GM10266 (cell line): ENCODE results near the gene RNF138.
"Not testable (repeated sequence)": the region's sequence is repeated elsewhere in the genome, so short reads cannot be mapped to it uniquely, and the experiment has no call there.

Experiments
- DNase-seq: peaks from one replicate; pipeline ENCODE4 v3.0.0; 2012; ENCODE audit errors: extremely low spot score
- TF ChIP-seq, protein P1 (sequence below): IDR thresholded peaks from 2 replicates; pipeline ENCODE4 v1.5.1; 2012; ENCODE audit warnings: mild to moderate bottlenecking, low read depth; ENCODE audit not compliant: control insufficient read depth, insufficient read depth; ENCODE audit errors: missing control alignments

Gene RNF138

DNA sequence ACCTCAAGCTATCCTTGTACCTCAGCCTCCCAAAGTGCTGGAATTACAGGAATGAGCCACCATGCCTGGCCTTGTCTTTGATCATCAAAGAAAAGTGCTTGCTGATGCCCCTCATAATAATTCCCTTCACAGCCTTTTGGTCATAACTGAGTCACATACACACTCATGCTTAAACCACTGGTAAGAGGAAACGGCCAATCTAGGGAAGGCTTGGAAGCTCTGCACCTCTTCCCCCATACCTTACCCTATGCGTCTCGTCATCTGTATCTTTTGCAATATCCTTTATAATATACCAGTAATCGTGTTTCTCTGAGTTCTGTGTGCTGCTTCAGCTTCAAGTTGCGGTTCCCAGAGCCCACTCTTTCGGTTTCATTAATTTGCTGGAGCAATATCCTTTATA lies 4.8 kb upstream of the RNF138 start:
- DNase-seq, result no peak
- TF ChIP-seq, protein P1, sequence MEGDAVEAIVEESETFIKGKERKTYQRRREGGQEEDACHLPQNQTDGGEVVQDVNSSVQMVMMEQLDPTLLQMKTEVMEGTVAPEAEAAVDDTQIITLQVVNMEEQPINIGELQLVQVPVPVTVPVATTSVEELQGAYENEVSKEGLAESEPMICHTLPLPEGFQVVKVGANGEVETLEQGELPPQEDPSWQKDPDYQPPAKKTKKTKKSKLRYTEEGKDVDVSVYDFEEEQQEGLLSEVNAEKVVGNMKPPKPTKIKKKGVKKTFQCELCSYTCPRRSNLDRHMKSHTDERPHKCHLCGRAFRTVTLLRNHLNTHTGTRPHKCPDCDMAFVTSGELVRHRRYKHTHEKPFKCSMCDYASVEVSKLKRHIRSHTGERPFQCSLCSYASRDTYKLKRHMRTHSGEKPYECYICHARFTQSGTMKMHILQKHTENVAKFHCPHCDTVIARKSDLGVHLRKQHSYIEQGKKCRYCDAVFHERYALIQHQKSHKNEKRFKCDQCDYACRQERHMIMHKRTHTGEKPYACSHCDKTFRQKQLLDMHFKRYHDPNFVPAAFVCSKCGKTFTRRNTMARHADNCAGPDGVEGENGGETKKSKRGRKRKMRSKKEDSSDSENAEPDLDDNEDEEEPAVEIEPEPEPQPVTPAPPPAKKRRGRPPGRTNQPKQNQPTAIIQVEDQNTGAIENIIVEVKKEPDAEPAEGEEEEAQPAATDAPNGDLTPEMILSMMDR, result no peak

DNA sequence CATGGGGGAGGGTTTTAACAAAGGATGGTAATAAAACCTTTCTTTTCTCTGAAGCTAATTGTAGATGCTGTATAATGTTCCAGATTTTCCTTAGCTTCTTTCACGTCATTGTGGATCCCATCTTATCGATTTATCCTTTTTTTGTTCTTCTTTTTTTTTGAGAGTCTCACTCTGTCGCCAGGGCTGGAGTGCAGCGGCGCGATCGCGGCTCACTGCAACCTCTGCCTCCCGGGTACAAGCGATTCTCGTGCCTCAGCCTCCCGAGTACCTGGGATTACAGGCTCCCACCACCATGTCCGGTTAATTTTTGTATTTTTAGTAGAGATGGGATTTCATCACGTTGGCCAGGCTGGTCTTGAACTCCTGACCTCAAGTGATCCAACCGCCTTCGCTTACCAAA lies 843 bp upstream of the RNF138 start:
- not testable (repeated sequence) for DNase-seq

DNA sequence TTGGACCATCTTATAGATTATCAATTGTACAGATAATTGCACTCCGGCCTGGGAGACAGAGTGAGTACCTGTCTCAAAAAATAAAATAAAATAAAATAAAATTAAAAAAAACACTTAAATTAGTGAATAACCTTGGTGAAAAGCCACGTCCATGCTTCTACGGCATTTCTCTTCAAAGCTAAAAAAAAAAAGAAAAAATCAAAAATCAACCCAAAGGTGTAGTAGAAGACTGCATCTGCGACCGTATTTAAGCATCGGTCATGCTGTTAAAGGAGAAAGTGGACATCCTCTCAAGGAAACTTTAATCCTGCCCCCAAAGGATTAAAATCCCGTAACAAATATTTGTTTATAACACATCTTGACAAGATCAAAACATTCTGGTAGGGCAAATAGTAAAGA lies 350 bp upstream of the RNF138 start:
- TF ChIP-seq, protein P1, result no peak

DNA sequence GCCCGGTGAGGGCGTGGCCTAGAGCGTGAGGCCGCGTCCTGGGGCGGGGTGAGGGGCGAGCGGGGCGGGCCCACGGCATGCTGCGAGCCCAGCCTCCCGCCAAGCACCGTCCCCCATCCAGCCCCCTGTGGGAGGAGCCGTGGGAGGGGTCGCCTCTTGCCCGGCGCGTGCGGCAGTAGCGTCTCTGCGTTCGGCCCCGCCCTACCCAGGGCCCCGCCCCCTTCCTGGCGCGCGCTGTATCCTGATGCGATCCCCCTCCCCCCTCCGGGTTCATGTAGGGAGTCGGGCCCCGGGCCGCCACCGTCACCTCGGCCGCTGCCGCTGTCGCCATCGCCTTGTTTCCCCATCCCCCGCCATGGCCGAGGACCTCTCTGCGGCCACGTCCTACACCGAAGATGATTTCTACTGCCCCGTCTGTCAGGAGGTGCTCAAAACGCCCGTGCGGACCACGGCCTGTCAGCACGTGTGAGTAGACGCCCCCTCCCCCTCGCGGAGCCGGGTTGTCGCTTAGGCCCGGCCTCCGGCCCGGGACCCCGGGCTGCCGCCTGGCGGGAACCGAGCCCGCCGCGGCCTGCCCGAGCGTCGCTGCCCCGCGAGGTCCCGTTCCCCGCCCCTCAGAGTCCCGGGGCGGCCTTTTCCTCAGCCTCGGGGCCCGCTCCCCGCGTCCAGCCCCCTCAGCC lies 888 bp downstream of the RNF138 start:
- TF ChIP-seq, protein P1, result no peak
- peak; percentile 99 for DNase-seq

More for the DNA sequence above, 350 bp upstream of the RNF138 start:
- no peak for DNase-seq

DNA sequence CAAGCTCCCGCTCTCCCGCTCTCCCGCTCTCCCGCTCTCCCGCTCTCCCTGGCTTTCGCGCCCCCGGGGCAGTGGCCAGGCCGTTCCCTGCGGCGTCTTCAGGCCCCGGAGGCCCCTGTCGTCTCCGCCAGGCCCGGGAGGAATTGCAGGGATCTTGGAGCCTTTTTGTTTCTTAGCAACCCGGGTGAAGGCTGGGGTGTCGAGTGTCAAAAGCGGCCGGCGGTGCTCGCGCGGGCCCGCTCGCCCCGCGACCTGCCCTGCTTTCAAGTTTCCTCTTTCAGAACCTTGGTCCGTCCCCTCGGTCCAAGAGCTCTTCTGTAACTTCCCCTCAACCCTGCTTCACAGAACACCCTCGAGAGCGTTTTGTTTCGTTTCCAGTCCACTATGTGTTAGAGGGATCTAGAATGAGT lies 1.4 kb downstream of the RNF138 start:
- DNase-seq, result peak; percentile 43
- TF ChIP-seq, protein P1, result no peak

DNA sequence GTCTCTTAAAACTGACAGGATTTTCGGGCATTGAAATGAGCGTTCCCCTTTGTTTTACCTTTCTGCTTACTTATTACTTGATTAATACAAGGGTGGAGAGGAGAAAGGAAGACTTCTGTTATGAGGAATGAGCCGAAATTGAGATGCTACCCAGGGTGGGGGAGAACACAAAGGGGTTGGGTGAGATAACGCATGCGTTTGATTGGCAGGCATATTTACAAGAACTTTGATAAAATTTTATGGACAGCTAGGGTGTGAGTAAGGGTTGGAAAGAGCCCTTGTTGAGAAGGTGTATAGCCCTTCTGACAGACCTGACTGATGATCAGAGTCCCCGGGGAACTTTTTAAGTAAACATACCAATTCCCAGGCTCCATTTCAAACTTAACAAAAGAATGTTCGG lies 1.8 kb downstream of the RNF138 start:
- TF ChIP-seq, protein P1, result no peak
- peak; percentile 29 for DNase-seq

DNA sequence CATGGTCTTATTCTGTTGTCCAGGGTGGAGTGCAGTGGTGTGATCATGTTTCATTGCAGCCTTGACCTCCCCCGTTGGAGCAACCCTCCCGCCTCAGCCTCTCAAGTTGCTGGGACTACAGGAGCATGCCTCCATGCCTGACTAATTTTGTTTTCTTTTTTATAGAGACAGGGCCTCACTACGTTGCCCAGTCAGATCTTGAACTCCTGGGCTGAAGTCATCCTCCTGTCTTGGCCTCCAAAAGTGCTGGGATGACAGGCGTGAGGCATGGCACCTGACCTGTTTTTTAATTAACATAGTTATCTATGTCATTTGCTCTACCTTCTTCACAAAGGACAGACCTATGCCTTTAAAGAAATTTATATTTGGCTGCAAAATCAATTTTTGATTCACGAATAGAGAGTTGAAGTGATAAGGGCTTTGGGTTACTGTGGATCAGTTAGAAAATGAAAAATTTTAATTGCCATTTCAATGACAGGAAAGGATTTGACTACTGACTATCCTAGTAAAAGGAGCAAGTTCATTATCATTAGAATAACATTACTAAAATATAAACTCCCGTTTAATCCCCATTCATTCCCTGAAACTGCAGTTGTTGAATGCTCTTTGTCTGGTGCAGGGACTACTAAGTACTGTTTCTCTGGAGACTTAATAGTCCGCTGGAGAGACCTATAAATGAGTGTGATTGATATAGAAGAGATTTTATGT lies 3.7 kb downstream of the RNF138 start:
- no peak for DNase-seq
- TF ChIP-seq, protein P1, result no peak
